Tibial nerve (tissue), 4 donors: ENCODE measurements around the gene AGK. TPM values are rescaled to one million over a fixed set of nuclear protein-coding genes. Genes with fewer than 3 reads are reported as not detected.
"Not testable (repeated sequence)": the region's sequence is repeated elsewhere in the genome, so short reads cannot be mapped to it uniquely, and the experiment has no call there.

ENCODE experiments used
- DNase-seq, 2 donors: peaks; one replicate each; pipeline ENCODE4 v3.0.0-alpha.2; 2019; ENCODE audit warnings: low spot score in 2 of 2
- H3K27ac ChIP-seq, 4 donors: fragments of 200-600 bp; sonication (generic) in 3 of 4; one replicate each; pipeline ENCODE4 v1.5.1; 2017 to 2019; ENCODE audit warnings: mild to moderate bottlenecking in 1 of 4
- H3K27me3 ChIP-seq, 2 donors: fragments of 200-600 bp; sonication (generic) in 1 of 2; one replicate each; pipeline versions ENCODE4 v1.5.1 to v1.6.0; 2017 to 2019
- H3K36me3 ChIP-seq, 3 donors: fragments of 200-600 bp; sonication (generic); one replicate each; pipeline ENCODE4 v1.5.1; 2018 to 2019
- H3K4me1 ChIP-seq, 4 donors: fragments of 200-600 bp; sonication (generic) in 3 of 4; one replicate each; pipeline ENCODE4 v1.5.1; 2017 to 2019
- H3K4me3 ChIP-seq, 4 donors: fragments of 200-600 bp; sonication (generic) in 3 of 4; one replicate each; pipeline ENCODE4 v1.5.1; 2017 to 2019; ENCODE audit warnings: mild to moderate bottlenecking in 1 of 4, moderate library complexity in 1 of 4
- H3K9me3 ChIP-seq, 4 donors: fragments of 200-600 bp; sonication (generic) in 3 of 4; one replicate each; pipeline ENCODE4 v1.5.1; 2017 to 2019
- CTCF ChIP-seq, 5 experiments: fragments of 200-600 bp in 3 of 5; fragments of 450-650 bp in 2 of 5; sonication (generic) in 3 of 5; IDR thresholded peaks; one replicate each; pipeline ENCODE4 v1.5.1; 2016 to 2019; ENCODE audit warnings: antibody characterized with exemption in 5 of 5, mild to moderate bottlenecking in 3 of 5, moderate library complexity in 2 of 5
- EP300 ChIP-seq, 2 donors: sonication (generic); formaldehyde crosslinking; IDR thresholded peaks; one replicate each; pipeline ENCODE4 v1.6.1; 2017; ENCODE audit warnings: antibody characterized with exemption in 2 of 2, mild to moderate bottlenecking in 1 of 2
- POLR2A ChIP-seq, 2 donors: fragments of 450-650 bp; IDR thresholded peaks; one replicate each; pipeline ENCODE4 v1.6.1; 2017; ENCODE audit warnings: antibody characterized with exemption in 2 of 2, mild to moderate bottlenecking in 2 of 2, moderate library complexity in 2 of 2
- whole genome bisulfite sequencing, 2 donors: methylation state at CpG; one replicate each; pipeline ENCODE4 v1.1.5; 2018; 5-methylcytosine and 5-hydroxymethylcytosine counted together
- total RNA-seq, 4 donors: library from RNA; depleted of rRNA; stranded (reverse); fragments of >200 nt; gene quantifications; one replicate each; pipeline ENCODE4 v1.1.0, GENCODE V29; 2016

AGK gene
- total RNA-seq, 4 donors from 2014 or later = 16.4 to 45.9 (median 26.3) TPM

DNA sequence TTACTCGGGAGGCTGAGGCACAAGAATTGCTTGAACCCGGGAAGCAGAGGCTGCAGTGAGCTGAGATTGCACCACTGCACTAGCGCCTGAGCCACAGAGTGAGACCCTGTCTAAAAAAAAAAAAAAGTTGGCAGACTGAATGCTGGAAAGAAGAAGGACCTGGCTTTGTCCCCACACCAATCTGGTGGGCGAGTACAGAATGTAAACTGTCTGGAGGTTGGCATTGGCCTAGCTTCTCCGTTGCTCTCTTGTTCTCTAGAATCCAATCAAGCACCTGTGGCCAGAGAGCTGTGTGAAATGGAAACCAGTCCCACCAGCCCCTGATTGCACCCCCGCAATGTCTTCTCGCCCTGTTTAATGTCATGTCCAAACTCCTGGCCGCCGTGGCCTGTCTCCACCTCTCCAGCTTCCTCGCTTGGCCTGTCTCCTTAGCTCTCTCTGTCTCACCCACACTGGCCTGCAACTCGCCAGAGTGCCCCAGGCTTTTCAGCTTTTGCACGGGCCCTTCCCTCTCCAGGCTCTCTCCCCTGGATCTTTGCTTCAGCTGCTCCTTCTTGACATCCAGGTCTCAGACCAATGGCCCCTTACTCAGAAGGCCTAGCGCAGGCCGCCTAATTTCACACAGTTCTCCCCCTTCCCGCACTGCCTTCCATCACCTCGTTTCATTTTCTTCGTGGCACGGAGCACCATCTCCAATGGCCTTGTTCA, 670 bp upstream of the AGK start:
- Histone ChIP-seq H3K9me3 (no peaks in the 10 kb centered on the region), H3K36me3 (peaks cover 0 to 4% (median 0%) of the 10 kb centered on the region in 3 donors), H3K4me1 (peaks cover 0 to 30% (median 9%) of the 10 kb centered on the region in 4 donors), H3K27me3 (no peaks in the 10 kb centered on the region), H3K4me3 (peak overlapping the region; percentile 84 to 88 (median 86)), H3K27ac (peak overlapping the region in 3 of 4 donors; percentile 65 to 84 (median 74))
- 37 to 38% methylated on average over 18 of the region's 18 CpGs for WGBS, 2 donors
- DNase-seq = peak in 1 of 2 donors; percentile 5
- TF ChIP-seq POLR2A (IDR thresholded peaks at IDR 0.05) = no peak
- no peak for TF ChIP-seq CTCF (IDR thresholded peaks at IDR 0.05)
- TF ChIP-seq EP300 (IDR thresholded peaks at IDR 0.05) = no peak

DNA sequence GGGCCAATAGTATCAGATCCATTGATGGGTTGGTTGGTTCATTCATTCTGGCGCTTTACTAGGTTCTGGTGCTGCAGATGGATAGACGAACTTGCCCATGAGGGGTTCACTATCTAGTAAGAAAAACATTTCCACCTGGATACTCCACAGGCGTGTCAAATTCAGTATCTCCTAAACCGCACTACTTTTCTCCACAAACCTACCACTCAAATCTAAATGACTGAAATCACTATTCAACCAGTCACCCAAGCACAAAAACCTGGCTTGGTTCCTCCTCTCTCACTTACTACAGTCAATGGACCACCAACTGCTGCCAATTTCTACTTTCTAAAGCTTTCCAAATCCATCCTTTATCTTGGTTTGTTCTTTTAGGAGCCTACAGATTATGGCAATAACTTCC, 572 bp downstream of the AGK start:
- H3K27me3 ChIP-seq = no peaks in the 10 kb centered on the region
- peaks cover 0 to 30% (median 9%) of the 10 kb centered on the region in 4 donors for H3K4me1 ChIP-seq
- peak overlapping the region in 2 of 4 donors; percentile 74 to 84 for H3K27ac ChIP-seq
- 18 to 19% methylated on average over 4 of the region's 4 CpGs for WGBS, 2 donors
- H3K36me3 ChIP-seq = peaks cover 0 to 13% (median 0%) of the 10 kb centered on the region in 3 donors
- no peaks in the 10 kb centered on the region for H3K9me3 ChIP-seq
- DNase-seq = no peak
- no peak for TF ChIP-seq POLR2A (IDR thresholded peaks at IDR 0.05)
- no peak for TF ChIP-seq EP300 (IDR thresholded peaks at IDR 0.05)
- TF ChIP-seq CTCF (IDR thresholded peaks at IDR 0.05) = no peak
- H3K4me3 ChIP-seq = peak overlapping the region; percentile 84 to 88 (median 86)

DNA sequence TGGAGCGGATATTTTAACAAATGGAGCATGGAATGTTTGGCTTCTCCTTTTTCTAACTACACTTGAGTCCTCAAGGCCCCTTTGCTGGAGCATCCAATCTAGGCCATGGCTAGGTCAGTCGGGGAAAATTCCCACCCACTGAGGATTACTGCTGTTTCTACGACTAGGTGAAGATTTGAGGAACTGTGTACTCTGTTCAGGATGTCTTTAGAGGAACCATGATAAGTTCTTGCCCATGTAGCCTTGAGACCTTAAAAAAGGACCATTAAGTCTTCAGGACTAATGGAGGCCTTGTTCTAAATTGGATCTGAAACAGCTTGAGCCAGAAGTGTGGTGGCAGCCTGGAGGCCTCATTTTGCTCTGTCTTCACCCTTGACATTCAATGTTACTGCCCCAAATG, 6.2 kb downstream of the AGK start:
- Histone ChIP-seq H3K27me3 (no peaks in the 10 kb centered on the region), H3K36me3 (peaks cover 0 to 34% (median 0%) of the 10 kb centered on the region in 3 donors), H3K4me1 (peaks cover 0 to 21% (median 1%) of the 10 kb centered on the region in 4 donors), H3K27ac (peak overlapping the region in 1 of 4 donors; percentile 15), H3K9me3 (peaks cover 0 to 9% (median 4%) of the 10 kb centered on the region in 4 donors), H3K4me3 (no peak overlapping the region)
- TF ChIP-seq EP300 (IDR thresholded peaks at IDR 0.05) (no peak), POLR2A (IDR thresholded peaks at IDR 0.05) (no peak), CTCF (IDR thresholded peaks at IDR 0.05) (no peak)
- 44 to 56% methylated on average over 3 of the region's 3 CpGs for WGBS, 2 donors
- no peak for DNase-seq

DNA sequence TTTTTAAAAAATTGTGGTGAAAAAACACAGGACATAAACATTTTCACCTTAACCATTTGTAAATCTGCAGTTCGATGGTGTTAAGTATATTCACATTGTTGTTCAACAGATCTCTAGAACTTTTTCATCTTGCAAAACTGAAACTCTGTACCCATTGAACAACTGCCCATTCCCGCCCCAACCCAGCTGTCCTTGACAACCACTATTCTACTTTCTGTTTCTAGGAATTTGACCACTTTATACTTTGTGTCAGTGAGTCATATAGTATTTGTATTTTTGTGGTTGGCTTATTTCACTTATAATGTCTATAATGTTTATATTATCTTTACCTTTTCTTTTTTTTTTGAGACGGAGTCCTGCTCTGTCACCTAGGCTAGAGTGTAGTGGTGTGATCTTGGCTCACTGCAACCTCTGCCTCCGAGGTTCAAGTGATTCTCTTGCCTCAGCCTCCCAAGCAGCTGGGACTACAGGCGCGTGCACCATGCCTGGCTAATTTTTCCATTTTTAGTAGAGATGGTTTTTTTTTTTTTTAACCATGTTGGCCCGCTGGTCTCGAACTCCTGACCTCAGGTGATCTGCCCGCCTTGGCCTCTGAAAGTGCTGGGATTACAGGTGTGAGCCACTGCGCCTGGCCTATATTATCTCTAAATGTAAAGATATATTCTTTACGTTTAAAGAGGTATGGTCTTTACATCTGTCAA, 6.8 kb downstream of the AGK start:
- WGBS, 2 donors = 87 to 89% methylated on average over 11 of the region's 11 CpGs

GRCh38 chr7:141558544-141559183, 7.5 kb downstream of the AGK start:
- Histone ChIP-seq H3K27me3 (no peaks in the 10 kb centered on the region), H3K4me3 (no peak overlapping the region), H3K4me1 (peaks cover 0 to 9% (median 0%) of the 10 kb centered on the region in 4 donors), H3K27ac (no peak overlapping the region), H3K9me3 (peaks cover 0 to 9% (median 4%) of the 10 kb centered on the region in 4 donors), H3K36me3 (peaks cover 0 to 41% (median 0%) of the 10 kb centered on the region in 3 donors)
- WGBS, 2 donors = 63 to 72% methylated on average over 3 of the region's 3 CpGs
- no peak for DNase-seq
- no peak for TF ChIP-seq EP300 (IDR thresholded peaks at IDR 0.05)
- no peak for TF ChIP-seq CTCF (IDR thresholded peaks at IDR 0.05)
- no peak for TF ChIP-seq POLR2A (IDR thresholded peaks at IDR 0.05)

More for the DNA sequence above, 6.8 kb downstream of the AGK start:
- not testable (repeated sequence) for DNase-seq, H3K27ac ChIP-seq, H3K9me3 ChIP-seq, H3K27me3 ChIP-seq, H3K4me3 ChIP-seq
- peaks cover 0 to 15% (median 0%) of the 10 kb centered on the region in 4 donors for H3K4me1 ChIP-seq
- H3K36me3 ChIP-seq = peaks cover 0 to 34% (median 0%) of the 10 kb centered on the region in 3 donors
